ENCODE measurements around the gene PEX11A.

PEX11A gene

GRCh38 chr15:89646416-89647141 lies 44.0 kb downstream of the PEX11A start:
- Histone ChIP-seq H2AFZ (ENCODE audit: low read length) (no peak overlapping the region), H3K27me3 (replicated peaks; ENCODE audit: insufficient read depth, low read length) (no peaks in the 10 kb centered on the region), H3F3A (ENCODE audit: insufficient read depth, low read length) (no peaks in the 10 kb centered on the region), H3K27ac (ENCODE audit: low read length) (no peak overlapping the region), H3K36me3 (replicated peaks; ENCODE audit: insufficient read depth, low read length) (no peaks in the 10 kb centered on the region), H3K79me2 (ENCODE audit: low read length) (no peaks in the 10 kb centered on the region), H3K9me3 (replicated peaks; ENCODE audit: insufficient read depth, low read length) (no peaks in the 10 kb centered on the region), H3K4me1 (ENCODE audit: low read length) (peaks cover 3% of the 10 kb centered on the region; the same call in 1 of the 2 replicates), H3K4me2 (ENCODE audit: low read depth, low read length) (no peak overlapping the region), H4K20me1 (ENCODE audit: insufficient read depth, low read length) (no peaks in the 10 kb centered on the region), H3K4me3 (ENCODE audit: low read length) (no peak overlapping the region), H3K9me2 (replicated peaks; ENCODE audit: insufficient read depth, low read length) (no peaks in the 10 kb centered on the region), H3K9ac (ENCODE audit: low read length) (no peak overlapping the region)
- no peak for DNase-seq
- no peak for TF ChIP-seq CTCF (IDR thresholded peaks at IDR 0.05; ENCODE audit: low read length)
- no peak for TF ChIP-seq EZH2phosphoT487 (IDR thresholded peaks at IDR 0.05; ENCODE audit: low read length)
- TF ChIP-seq EZH2 (optimal IDR thresholded peaks at IDR 0.05; ENCODE audit: low read depth, low read length): no peak

- Histone ChIP-seq H3K4me1 (ENCODE audit: low read length) (peaks cover 3% of the 10 kb centered on the region; the same call in 1 of the 2 replicates), H2AFZ (ENCODE audit: low read length) (no peak overlapping the region), H3K27me3 (replicated peaks; ENCODE audit: insufficient read depth, low read length) (no peaks in the 10 kb centered on the region), H4K20me1 (ENCODE audit: insufficient read depth, low read length) (no peaks in the 10 kb centered on the region), H3K9ac (ENCODE audit: low read length) (no peak overlapping the region), H3K36me3 (replicated peaks; ENCODE audit: insufficient read depth, low read length) (no peaks in the 10 kb centered on the region), H3K4me2 (ENCODE audit: low read depth, low read length) (no peak overlapping the region), H3F3A (ENCODE audit: insufficient read depth, low read length) (no peaks in the 10 kb centered on the region), H3K79me2 (ENCODE audit: low read length) (no peaks in the 10 kb centered on the region), H3K9me3 (replicated peaks; ENCODE audit: insufficient read depth, low read length) (no peaks in the 10 kb centered on the region), H3K9me2 (replicated peaks; ENCODE audit: insufficient read depth, low read length) (no peaks in the 10 kb centered on the region), H3K4me3 (ENCODE audit: low read length) (no peak overlapping the region), H3K27ac (ENCODE audit: low read length) (no peak overlapping the region)
- TF ChIP-seq CTCF (IDR thresholded peaks at IDR 0.05; ENCODE audit: low read length): no peak
- TF ChIP-seq EZH2 (optimal IDR thresholded peaks at IDR 0.05; ENCODE audit: low read depth, low read length): no peak
- no peak for TF ChIP-seq EZH2phosphoT487 (IDR thresholded peaks at IDR 0.05; ENCODE audit: low read length)
- DNase-seq: no peak
These were observed 44.9 kb downstream of the PEX11A start for GRCh38 chr15:89645680-89646079.

- no peak overlapping the region for H3K4me3 ChIP-seq (ENCODE audit: low read length)
- no peaks in the 10 kb centered on the region for H3F3A ChIP-seq (ENCODE audit: insufficient read depth, low read length)
- no peak for DNase-seq
- H4K20me1 ChIP-seq (ENCODE audit: insufficient read depth, low read length): no peaks in the 10 kb centered on the region
- H3K27ac ChIP-seq (ENCODE audit: low read length): no peak overlapping the region
- no peaks in the 10 kb centered on the region for H3K4me1 ChIP-seq (ENCODE audit: low read length)
- H3K36me3 ChIP-seq (replicated peaks; ENCODE audit: insufficient read depth, low read length): no peaks in the 10 kb centered on the region
- H3K9me3 ChIP-seq (replicated peaks; ENCODE audit: insufficient read depth, low read length): no peaks in the 10 kb centered on the region
- no peaks in the 10 kb centered on the region for H3K9me2 ChIP-seq (replicated peaks; ENCODE audit: insufficient read depth, low read length)
- no peak overlapping the region for H3K4me2 ChIP-seq (ENCODE audit: low read depth, low read length)
- no peaks in the 10 kb centered on the region for H3K27me3 ChIP-seq (replicated peaks; ENCODE audit: insufficient read depth, low read length)
- no peak overlapping the region for H3K9ac ChIP-seq (ENCODE audit: low read length)
- no peak overlapping the region for H2AFZ ChIP-seq (ENCODE audit: low read length)
- H3K79me2 ChIP-seq (ENCODE audit: low read length): no peaks in the 10 kb centered on the region
- TF ChIP-seq CTCF (IDR thresholded peaks at IDR 0.05; ENCODE audit: low read length) (no peak), EZH2 (optimal IDR thresholded peaks at IDR 0.05; ENCODE audit: low read depth, low read length) (no peak), EZH2phosphoT487 (IDR thresholded peaks at IDR 0.05; ENCODE audit: low read length) (no peak)
These were observed 48.4 kb downstream of the PEX11A start for GRCh38 chr15:89642106-89642505.

All from MM.1S (cell line).